AG08396 (cell line): Measurements from ENCODE around the gene TCHP.

ENCODE experiments used
- DNase-seq: peaks from one replicate; pipeline ENCODE4 v3.0.0; 2012; ENCODE audit warnings: low spot score, mixed read lengths

Gene TCHP

DNA sequence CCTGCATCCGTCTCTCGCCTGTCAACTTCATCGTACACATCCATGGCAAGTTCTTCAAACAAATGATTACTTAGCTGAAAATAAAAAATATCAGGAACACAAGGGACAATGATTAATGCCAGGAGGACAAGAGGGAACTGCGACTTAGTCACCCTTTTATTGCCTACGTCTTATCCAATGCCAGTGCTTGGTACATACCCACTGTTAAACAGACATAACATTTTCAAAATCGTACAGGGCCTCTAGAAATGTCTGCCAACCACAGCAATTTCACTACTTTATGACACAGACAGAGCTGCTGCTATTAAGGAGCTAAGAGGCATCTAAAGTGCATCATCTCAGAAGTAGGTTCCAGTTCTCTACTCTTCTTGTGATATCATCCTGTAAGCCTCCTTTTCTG, 61.5 kb downstream of the TCHP start:
- no peak for DNase-seq

DNA sequence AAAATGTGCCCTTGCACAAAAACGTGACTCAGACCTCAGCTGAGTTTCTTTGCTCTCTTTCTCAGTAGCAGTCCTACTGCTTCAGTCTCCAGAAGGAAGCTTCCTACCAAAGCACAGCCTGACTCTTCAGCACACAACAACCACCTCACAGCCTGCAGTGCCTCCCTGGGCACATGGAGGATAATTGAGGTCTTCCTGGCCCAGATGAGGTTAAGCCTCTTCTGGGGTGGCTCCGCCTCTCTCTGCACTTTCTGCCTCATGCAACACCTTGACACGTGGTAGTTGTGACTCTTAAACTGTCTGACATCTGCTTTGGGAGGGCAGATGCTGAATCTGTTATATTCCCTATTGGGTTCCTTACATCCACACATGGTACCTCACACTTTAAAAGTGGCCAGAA, 62.3 kb downstream of the TCHP start:
- DNase-seq = no peak

DNA sequence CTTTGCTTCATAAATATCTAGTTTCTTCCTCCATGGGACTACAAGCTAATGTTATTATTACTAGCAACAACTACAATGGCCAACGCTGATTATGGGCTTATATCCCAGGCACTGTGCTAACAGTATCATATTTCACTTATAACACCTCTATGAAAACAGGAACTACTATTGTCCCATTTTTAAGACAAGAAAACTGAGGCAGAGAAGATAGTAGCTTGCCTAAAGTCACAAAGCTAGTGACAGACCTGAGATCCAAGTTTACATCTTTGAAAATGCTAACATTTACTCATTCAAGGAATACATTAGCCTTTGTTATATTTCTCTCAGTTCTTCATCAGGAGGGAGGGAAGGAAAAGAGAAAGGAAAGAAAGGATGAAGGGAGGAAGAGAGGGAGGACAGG, 63.3 kb downstream of the TCHP start:
- DNase-seq = no peak

DNA sequence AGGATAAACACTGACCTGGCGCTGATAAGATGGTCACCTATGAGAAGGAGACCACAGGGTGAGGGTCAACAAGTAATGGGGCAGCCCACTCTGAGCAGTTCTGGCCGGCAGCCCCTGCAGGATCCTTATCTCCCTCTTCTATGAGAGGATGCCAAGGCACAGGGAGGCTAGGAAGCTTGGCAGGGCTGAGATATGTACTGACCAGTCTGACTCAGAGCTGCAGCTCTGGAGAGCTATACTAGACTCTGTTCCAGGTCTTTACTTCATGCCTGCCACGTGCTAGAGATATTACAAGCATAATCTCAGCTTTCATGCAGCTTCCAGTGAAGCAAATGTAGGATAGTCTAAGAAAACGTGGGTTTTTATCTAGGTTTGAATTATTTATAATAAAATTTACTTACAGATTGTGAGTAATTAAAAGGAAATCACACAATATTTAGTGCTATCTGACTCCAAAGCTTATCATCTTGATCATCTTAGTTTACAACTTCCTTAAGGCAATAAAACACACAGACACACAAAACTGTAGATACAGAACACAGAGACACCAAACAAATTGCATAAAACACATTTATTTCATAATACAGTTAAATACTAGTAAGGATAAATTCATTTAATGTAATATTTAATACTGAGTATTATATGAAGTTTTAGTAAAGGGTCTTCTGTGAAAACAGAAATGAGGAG, 63.8 kb downstream of the TCHP start:
- DNase-seq = no peak

DNA sequence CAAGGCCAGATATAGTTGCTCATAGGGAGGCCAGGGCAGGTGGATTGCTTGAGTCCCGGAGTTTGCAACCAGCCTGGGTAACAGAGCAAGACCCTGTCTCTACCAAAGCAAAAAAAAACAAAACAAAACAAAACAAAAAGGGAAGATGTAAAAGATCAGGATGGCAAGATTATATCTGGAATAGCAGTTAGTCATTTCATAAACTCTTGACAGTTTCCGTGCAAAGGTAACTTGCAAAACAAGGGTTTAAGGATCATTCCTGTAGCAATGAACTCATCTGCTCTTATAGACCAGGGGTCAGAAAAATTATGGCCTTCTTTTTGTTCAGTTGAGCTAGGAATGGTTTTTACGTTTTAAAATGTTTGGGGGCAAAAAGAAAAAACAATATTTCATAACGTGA, 66.5 kb downstream of the TCHP start:
- DNase-seq = no peak

DNA sequence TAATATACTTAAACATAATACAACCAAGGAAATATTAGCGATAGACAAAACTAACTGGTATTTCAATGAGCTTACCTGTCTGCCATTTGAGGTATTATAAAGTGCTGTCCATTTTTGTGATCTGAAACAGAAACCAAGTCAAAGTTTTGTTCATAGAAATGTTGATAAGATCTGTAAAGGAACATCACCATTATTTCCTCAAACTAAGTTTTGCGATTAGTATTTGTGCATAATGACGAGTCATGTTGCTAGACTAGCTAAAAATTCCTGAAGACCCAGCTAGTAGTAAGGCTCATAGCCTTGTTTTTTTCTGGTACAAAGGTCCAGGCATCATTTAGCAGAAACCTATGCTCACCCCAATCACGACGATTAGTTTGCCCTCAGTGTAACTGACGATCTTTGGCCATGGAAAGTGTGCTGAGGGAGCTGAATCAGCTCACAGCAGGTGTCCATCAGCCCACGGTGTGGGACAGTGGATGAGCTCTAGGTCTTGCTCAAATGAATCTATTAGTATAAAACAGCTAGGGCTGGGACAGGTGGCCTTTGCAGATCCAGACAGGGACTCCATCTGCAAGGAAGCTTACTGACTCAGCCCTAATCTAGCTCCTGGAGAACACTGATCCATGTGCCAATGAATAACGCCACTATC, 67.4 kb downstream of the TCHP start:
- DNase-seq = no peak
